GM21786 (cell line): Measurements from ENCODE around the gene ENTPD5.
"Not testable (repeated sequence)": the region's sequence is repeated elsewhere in the genome, so short reads cannot be mapped to it uniquely, and the experiment has no call there.

Experiments
- ATAC-seq: cut with Tn5 transposase; IDR thresholded peaks from one replicate; pipeline ENCODE4 v1.9.1; 2021; ENCODE audit not compliant: unreplicated experiment

ENTPD5 gene

DNA sequence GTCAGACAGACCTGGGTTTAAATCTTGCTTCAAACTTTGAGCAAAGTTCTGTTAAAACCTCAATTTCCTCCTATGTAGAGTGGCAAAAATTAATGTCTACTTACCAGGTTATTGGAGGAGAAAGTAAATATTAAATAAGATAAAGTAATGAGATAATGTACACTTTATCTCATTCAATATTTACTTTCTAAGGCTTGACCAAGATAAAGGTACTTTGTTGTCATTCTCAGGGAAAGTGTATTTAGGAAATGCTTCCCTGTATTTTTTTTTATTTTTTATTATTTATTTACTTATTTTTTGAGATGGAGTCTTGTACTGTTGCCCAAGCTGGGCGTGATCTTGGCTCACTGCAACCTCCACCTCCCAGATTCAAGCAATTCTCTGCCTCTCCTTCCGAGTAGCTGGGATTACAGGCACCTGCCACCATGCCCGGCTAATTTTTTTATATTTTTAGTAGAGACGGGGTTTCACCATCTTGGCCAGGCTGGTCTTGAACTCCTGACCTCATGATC lies 73.9 kb downstream of the ENTPD5 start:
- no peak for ATAC-seq

DNA sequence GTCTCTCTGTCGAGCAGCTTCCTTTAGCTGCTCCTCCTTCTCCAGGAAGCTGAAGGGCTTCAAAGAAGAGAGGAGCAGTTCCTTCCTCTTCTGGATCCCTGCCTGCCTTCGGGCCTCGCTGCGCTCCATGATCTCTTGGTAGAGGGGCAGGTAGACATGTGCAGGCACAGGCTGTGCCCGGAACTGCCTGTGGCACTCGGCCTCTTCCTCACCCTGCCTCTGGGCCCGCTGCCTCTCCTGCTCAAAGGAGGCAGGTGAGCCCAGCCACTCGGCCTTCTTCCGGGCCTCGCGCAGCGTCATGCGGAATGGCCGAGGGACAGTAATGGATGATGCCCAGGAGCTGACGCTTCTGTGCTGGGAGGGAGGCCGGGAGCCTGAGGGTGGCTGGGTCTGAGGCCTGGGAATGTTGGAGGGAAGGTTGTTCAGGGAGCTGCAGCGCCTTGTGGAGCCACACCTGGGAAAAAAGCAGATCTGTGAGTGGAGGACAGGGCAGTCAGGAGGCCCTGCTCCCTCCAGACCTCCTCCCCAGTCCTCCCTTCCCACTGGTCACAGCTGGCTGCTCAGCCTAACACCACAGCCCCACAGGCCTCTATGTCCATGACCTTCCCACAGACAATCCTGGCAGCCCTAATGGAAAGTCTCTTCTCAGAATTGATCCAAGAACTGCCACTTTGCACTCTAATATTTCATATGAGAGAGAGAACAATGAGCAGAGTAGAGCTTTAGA lies 74.5 kb downstream of the ENTPD5 start:
- no peak for ATAC-seq

DNA sequence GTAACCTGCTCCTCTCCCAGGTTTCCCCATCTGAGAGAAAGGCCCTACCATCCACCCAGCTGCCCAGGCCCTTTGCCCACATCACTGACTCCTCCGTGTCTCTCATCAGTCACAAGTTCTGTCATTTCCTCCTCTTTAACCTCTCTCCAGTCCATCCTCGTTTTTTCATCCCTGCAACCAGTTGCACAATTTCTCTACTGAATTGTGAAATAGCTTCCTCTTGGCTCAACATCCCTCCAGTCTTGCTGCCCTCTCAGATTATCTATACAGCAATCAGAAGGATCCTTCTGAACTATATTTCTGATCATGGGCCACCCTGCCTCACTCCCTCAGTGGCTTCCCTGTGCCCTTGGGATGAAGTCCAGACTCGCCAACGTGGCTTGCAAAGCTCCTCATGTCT lies 76.0 kb downstream of the ENTPD5 start:
- no peak for ATAC-seq

DNA sequence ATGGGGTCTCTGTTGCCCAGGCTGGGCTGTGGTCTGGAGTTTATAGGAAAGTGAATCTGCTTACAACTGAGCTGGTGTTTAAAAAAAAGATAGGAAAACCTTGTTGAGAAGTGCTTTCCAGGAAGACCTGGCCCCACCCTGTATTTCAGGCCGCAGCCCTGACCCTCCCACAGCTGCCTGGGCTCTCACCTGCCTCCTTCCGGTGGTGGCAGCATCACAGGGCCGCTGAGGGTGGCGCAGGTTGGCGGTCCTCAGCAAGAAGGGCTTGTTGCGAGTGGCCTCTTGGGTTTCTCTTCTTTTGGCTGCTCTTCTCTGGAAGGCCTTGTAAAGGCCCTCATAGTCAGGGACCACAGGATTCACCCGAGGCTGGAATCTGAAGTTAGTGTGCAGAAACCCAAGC lies 76.9 kb downstream of the ENTPD5 start:
- no peak for ATAC-seq

DNA sequence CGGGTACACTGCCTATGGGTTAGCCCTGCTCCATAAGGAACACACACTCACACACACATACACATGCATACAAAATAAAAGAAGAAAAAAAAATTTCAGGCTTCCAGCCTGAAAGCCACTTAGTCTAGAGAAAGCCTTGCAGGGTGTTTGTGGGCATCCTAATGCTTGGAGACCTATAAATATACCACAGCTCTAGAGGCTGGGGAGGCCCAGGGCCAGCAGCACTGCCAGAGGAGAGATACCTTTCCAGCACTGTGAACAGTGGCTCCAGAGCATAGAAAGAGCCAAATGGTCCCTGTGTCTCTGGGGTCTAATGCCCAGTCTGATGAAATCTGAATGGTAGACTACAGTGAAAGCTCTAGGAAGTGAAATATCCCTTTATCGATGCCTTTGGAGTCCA lies 82.1 kb downstream of the ENTPD5 start:
- ATAC-seq = no peak

DNA sequence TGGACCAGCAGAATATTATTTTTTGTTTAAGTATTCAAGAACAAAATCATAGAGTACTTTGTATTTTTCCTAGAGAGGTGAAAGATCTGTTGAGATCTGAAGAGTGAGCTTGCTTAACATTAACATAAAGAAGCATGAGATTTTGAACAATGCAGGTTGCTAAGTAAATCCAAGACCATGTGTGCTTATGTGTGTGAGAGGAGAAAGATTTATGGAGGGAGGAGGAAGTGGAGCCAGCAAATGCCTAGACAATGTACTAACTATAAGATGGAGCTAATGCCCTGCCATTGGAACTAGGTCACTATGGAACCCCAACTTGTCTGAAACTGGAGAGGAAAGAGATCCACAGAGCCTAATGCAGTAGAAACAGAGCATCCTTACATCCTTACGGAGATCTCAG lies 82.5 kb downstream of the ENTPD5 start:
- ATAC-seq = no peak

DNA sequence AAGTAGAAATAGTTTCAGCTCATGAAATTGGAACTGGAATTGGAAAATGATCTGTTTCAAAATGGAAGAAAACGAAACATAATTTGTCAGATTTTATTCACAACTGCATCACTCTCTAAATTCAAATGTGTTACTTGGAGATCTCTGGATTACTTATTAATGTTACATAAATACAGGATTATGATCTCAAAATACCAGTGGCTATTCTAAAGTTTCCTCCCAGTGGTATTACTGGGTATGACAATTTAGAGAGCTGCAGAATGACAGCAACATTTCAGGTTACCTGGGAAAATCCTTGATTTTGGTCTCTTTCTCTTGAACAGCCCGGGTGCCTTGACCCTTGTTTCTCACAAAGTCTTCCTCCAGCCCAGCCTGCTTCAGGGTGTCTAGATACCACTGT lies 83.4 kb downstream of the ENTPD5 start:
- ATAC-seq = no peak

DNA sequence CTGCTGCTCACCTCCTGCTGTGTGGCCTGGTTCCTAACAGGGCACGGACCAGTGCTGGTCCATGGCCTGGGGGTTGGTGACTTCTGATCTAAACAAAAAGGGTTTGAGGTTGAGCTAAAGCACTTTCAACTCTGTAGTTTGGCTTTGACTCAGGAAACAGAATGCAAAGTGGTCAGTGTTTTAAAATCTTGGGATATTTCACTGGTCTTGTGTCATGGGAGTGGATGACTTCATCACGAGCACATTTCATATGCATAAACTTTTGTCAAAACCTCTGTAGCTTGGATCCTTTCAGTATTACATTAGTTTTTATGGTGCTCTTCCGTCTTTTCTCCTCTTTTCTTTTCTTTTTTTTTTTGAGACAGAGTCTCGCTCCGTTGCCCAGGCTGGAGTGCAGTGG lies 94.8 kb downstream of the ENTPD5 start:
- ATAC-seq = no peak

DNA sequence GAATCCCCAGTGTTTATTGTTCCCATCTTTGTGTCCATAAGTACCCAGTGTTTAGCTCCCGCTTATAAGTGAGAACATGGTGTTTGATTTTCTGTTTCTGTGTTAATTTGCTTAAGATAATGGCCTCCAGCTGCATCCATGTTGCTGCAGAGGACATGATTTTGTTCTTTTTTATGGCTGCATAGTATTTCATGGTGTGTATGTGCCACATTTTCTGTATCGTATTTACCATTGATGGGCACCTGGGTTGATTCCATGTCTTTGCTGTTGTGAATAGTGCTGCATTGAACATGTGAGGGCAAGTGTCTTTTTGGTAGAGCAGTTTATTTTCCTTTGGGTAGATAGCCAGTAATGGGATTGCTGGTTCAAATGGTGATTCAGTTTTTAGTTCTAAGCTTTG lies 99.6 kb downstream of the ENTPD5 start:
- not testable (repeated sequence) for ATAC-seq

DNA sequence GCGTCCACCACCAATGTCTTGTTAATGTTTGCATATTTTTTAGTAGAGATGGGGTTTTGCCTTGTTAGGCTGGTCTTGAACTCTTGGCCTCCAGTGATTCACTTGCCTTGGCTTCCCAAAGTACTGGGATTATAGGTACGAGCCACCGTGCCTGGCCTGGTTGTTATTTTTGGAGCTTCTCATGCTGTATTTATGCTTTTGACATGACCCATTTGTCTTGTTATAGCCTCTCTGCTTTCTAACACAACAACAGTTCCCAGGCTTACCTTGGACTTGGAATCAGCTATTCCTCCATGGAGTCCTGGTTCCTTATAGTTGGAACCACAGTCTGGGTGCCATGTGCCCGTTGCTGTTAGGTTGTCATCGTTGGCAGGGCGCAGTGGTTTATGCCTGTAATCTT lies 102.8 kb downstream of the ENTPD5 start:
- ATAC-seq = no peak

DNA sequence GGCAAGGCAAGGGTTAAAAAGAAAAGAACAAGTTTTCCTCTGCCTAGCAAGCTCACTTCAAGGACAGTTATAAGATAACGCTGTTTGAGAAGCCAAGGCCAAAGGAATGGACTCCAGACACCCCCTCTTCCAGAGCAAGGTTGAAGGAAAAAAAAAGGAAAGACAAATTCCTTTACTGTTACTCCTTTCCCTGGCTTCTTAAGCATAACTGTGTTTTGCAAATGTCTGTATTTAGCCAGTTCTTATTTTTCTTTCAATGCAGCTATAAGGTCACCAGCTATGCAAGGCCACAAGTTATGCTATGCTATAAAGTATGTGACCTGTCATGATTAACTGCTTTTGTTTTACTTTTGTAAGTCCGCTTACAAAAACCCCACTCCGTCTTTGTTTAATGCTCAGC lies 105.8 kb downstream of the ENTPD5 start:
- ATAC-seq = no peak

DNA sequence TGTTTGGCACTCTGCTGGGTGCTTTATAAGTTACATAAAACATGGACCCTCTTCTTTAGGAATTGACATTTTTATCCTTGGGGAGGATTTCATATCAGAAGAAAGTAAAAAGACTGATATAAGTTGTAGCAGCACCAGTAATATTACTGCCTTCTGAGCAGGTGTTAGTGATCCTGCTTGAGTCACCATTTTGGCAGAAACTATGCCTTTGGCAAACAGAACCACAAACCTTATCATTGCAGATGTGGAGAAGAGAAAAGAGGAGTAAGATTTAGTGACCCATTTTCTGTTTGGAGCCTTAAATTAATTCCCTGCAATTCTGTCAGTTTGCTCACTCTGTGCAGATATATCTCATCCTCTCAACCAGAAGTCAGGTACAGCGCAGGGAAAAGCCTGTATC lies 109.4 kb downstream of the ENTPD5 start:
- no peak for ATAC-seq
